ENCODE results near the gene IGF2BP1.
"Not testable (repeated sequence)": the region's sequence is repeated elsewhere in the genome, so short reads cannot be mapped to it uniquely, and the experiment has no call there.

IGF2BP1 gene

DNA sequence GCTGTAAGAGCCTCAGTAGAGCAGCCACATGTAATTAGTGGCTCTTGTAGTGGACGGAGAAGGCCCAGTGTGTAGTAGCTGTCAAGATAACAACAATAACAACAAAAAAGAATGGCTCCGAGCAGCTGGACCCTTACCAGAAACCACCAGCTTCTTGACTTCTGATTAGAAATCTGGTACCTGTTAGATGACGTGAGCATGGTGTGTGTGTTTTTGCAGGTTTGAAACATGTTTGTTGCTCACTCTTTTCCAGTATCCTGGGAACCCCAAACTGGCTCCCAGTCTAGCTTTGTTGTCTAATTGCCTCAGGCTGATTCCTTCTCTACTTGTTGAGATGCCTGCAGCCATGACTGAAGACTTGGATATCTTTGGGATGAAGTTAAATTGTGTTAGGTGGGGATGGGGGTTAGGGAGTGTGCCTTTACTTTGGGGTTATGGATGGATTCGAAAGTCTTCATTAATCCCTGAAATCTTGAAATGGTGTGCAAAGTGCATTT is 21.0 kb downstream of the IGF2BP1 start:
- H3K27ac ChIP-seq (ENCODE audit: low read depth, low read length) = no peak overlapping the region
- H3K27me3 ChIP-seq (ENCODE audit: control insufficient read depth in 1 of 2, insufficient read depth in 2 of 2, low read length in 2 of 2) = peaks cover 25 to 29% of the 10 kb centered on the region in 2 donors

GRCh38 chr17:49018748-49019147 is 21.6 kb downstream of the IGF2BP1 start:
- H3K9ac ChIP-seq (ENCODE audit: low read depth in 1 of 2, low read length in 2 of 2) = no peak overlapping the region
- H3K9me3 ChIP-seq (ENCODE audit: control insufficient read depth in 1 of 2, low read length in 2 of 2) = no peaks in the 10 kb centered on the region
- no peak overlapping the region for H3K27ac ChIP-seq (ENCODE audit: low read depth, low read length)
- peaks cover 25 to 26% of the 10 kb centered on the region in 2 donors for H3K27me3 ChIP-seq (ENCODE audit: control insufficient read depth in 1 of 2, insufficient read depth in 2 of 2, low read length in 2 of 2)
- H3K4me3 ChIP-seq (ENCODE audit: low read depth in 1 of 2, low read length in 2 of 2) = no peak overlapping the region
- peaks cover 11 to 13% of the 10 kb centered on the region in 2 donors for H3K4me1 ChIP-seq (ENCODE audit: control insufficient read depth in 1 of 2, insufficient read depth in 2 of 2, low read length in 2 of 2)
- H3K36me3 ChIP-seq (ENCODE audit: control insufficient read depth in 1 of 2, insufficient read depth in 2 of 2, low read length in 2 of 2) = no peaks in the 10 kb centered on the region

More for the DNA sequence above, 21.0 kb downstream of the IGF2BP1 start:
- Histone ChIP-seq H3K4me3 (ENCODE audit: low read depth in 1 of 2, low read length in 2 of 2) (no peak overlapping the region), H3K9me3 (ENCODE audit: control insufficient read depth in 1 of 2, low read length in 2 of 2) (no peaks in the 10 kb centered on the region), H3K9ac (ENCODE audit: low read depth in 1 of 2, low read length in 2 of 2) (no peak overlapping the region), H3K4me1 (ENCODE audit: control insufficient read depth in 1 of 2, insufficient read depth in 2 of 2, low read length in 2 of 2) (peaks cover 11 to 15% of the 10 kb centered on the region in 2 donors), H3K36me3 (ENCODE audit: control insufficient read depth in 1 of 2, insufficient read depth in 2 of 2, low read length in 2 of 2) (no peaks in the 10 kb centered on the region)

DNA sequence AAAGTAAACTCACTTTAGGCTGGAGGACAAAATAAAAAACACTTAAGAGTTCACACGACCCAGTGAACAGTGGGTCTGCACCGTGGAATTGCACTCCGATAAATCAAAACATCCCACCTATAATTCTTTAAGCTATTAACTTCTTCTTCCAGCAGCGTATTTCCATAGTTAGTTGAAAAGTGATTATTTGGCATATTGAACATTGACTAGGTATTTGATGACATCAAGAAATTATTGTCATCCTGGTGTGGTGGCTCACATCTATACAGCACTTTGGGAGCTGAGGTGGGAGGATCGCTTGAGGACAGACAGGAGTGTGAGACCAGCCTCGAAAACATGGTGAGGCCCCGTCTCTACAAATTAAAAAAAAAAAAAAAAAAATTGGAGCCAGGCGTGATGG is 23.4 kb downstream of the IGF2BP1 start:
- H3K4me1 ChIP-seq (ENCODE audit: control insufficient read depth in 1 of 2, insufficient read depth in 2 of 2, low read length in 2 of 2) = peaks cover 7 to 11% of the 10 kb centered on the region in 2 donors
- no peaks in the 10 kb centered on the region for H3K36me3 ChIP-seq (ENCODE audit: control insufficient read depth in 1 of 2, insufficient read depth in 2 of 2, low read length in 2 of 2)
- H3K4me3 ChIP-seq (ENCODE audit: low read depth in 1 of 2, low read length in 2 of 2) = no peak overlapping the region
- peaks cover 9 to 13% of the 10 kb centered on the region in 2 donors for H3K27me3 ChIP-seq (ENCODE audit: control insufficient read depth in 1 of 2, insufficient read depth in 2 of 2, low read length in 2 of 2)
- H3K27ac ChIP-seq (ENCODE audit: low read depth, low read length) = no peak overlapping the region
- H3K9ac ChIP-seq (ENCODE audit: low read depth in 1 of 2, low read length in 2 of 2) = no peak overlapping the region
- no peaks in the 10 kb centered on the region for H3K9me3 ChIP-seq (ENCODE audit: control insufficient read depth in 1 of 2, low read length in 2 of 2)

- no peaks in the 10 kb centered on the region for H3K9me3 ChIP-seq (ENCODE audit: control insufficient read depth in 1 of 2, low read length in 2 of 2)
- no peak overlapping the region for H3K27ac ChIP-seq (ENCODE audit: low read depth, low read length)
- no peak overlapping the region for H3K9ac ChIP-seq (ENCODE audit: low read depth in 1 of 2, low read length in 2 of 2)
- H3K4me3 ChIP-seq (ENCODE audit: low read depth in 1 of 2, low read length in 2 of 2) = no peak overlapping the region
- no peaks in the 10 kb centered on the region for H3K36me3 ChIP-seq (ENCODE audit: control insufficient read depth in 1 of 2, insufficient read depth in 2 of 2, low read length in 2 of 2)
- H3K4me1 ChIP-seq (ENCODE audit: control insufficient read depth in 1 of 2, insufficient read depth in 2 of 2, low read length in 2 of 2) = peaks cover 7 to 11% of the 10 kb centered on the region in 2 donors
- peaks cover 3 to 7% of the 10 kb centered on the region in 2 donors for H3K27me3 ChIP-seq (ENCODE audit: control insufficient read depth in 1 of 2, insufficient read depth in 2 of 2, low read length in 2 of 2)
These were observed 24.0 kb downstream of the IGF2BP1 start for GRCh38 chr17:49021095-49021767.

- Histone ChIP-seq H3K36me3 (ENCODE audit: control insufficient read depth in 1 of 2, insufficient read depth in 2 of 2, low read length in 2 of 2) (no peaks in the 10 kb centered on the region), H3K27me3 (ENCODE audit: control insufficient read depth in 1 of 2, insufficient read depth in 2 of 2, low read length in 2 of 2) (peaks cover 0 to 4% of the 10 kb centered on the region in 2 donors), H3K27ac (ENCODE audit: low read depth, low read length) (no peak overlapping the region), H3K4me1 (ENCODE audit: control insufficient read depth in 1 of 2, insufficient read depth in 2 of 2, low read length in 2 of 2) (peaks cover 7 to 11% of the 10 kb centered on the region in 2 donors), H3K9ac (ENCODE audit: low read depth in 1 of 2, low read length in 2 of 2) (no peak overlapping the region), H3K4me3 (ENCODE audit: low read depth in 1 of 2, low read length in 2 of 2) (no peak overlapping the region), H3K9me3 (ENCODE audit: control insufficient read depth in 1 of 2, low read length in 2 of 2) (no peaks in the 10 kb centered on the region)
These were observed 24.6 kb downstream of the IGF2BP1 start for GRCh38 chr17:49021768-49022103.

GRCh38 chr17:49022391-49022941 is 25.3 kb downstream of the IGF2BP1 start:
- no peak overlapping the region for H3K9ac ChIP-seq (ENCODE audit: low read depth in 1 of 2, low read length in 2 of 2)
- H3K4me1 ChIP-seq (ENCODE audit: control insufficient read depth in 1 of 2, insufficient read depth in 2 of 2, low read length in 2 of 2) = peaks cover 6 to 7% of the 10 kb centered on the region in 2 donors
- no peak overlapping the region for H3K27ac ChIP-seq (ENCODE audit: low read depth, low read length)
- H3K36me3 ChIP-seq (ENCODE audit: control insufficient read depth in 1 of 2, insufficient read depth in 2 of 2, low read length in 2 of 2) = no peaks in the 10 kb centered on the region
- H3K9me3 ChIP-seq (ENCODE audit: control insufficient read depth in 1 of 2, low read length in 2 of 2) = no peaks in the 10 kb centered on the region
- no peak overlapping the region for H3K4me3 ChIP-seq (ENCODE audit: low read depth in 1 of 2, low read length in 2 of 2)
- H3K27me3 ChIP-seq (ENCODE audit: control insufficient read depth in 1 of 2, insufficient read depth in 2 of 2, low read length in 2 of 2) = peaks cover 0 to 4% of the 10 kb centered on the region in 2 donors

DNA sequence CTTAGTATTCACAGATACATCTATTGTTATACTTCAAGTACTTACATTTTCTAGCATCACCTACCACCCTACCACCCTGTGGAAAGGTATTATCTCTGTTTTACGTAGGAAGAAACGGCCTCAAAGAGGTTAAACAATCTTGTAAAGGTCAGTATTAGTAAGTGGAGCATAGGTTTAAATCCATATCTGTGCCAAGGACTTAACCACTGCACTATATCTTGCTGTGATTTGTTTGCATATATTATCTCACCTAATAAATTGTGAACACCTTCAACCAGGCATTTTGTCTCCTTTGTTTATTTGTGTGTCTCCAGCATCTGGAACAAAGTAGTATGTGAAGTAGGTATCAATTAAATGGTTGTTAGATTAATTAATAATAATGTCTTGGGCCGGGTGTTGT is 27.3 kb downstream of the IGF2BP1 start:
- Histone ChIP-seq H3K4me3 (ENCODE audit: low read depth in 1 of 2, low read length in 2 of 2) (no peak overlapping the region), H3K9me3 (ENCODE audit: control insufficient read depth in 1 of 2, low read length in 2 of 2) (no peaks in the 10 kb centered on the region), H3K9ac (ENCODE audit: low read depth in 1 of 2, low read length in 2 of 2) (no peak overlapping the region), H3K4me1 (ENCODE audit: control insufficient read depth in 1 of 2, insufficient read depth in 2 of 2, low read length in 2 of 2) (peaks cover 3 to 6% of the 10 kb centered on the region in 2 donors), H3K27ac (ENCODE audit: low read depth, low read length) (no peak overlapping the region), H3K27me3 (ENCODE audit: control insufficient read depth in 1 of 2, insufficient read depth in 2 of 2, low read length in 2 of 2) (peaks cover 0 to 4% of the 10 kb centered on the region in 2 donors), H3K36me3 (ENCODE audit: control insufficient read depth in 1 of 2, insufficient read depth in 2 of 2, low read length in 2 of 2) (no peaks in the 10 kb centered on the region)

GRCh38 chr17:49026447-49026846 is 29.3 kb downstream of the IGF2BP1 start:
- H3K4me3 ChIP-seq (ENCODE audit: low read depth in 1 of 2, low read length in 2 of 2); H3K9ac ChIP-seq (ENCODE audit: low read depth in 1 of 2, low read length in 2 of 2); H3K9me3 ChIP-seq (ENCODE audit: control insufficient read depth in 1 of 2, low read length in 2 of 2); H3K27me3 ChIP-seq (ENCODE audit: control insufficient read depth in 1 of 2, insufficient read depth in 2 of 2, low read length in 2 of 2); H3K36me3 ChIP-seq (ENCODE audit: control insufficient read depth in 1 of 2, insufficient read depth in 2 of 2, low read length in 2 of 2); H3K4me1 ChIP-seq (ENCODE audit: control insufficient read depth in 1 of 2, insufficient read depth in 2 of 2, low read length in 2 of 2); H3K27ac ChIP-seq (ENCODE audit: low read depth, low read length): not testable (repeated sequence)

DNA sequence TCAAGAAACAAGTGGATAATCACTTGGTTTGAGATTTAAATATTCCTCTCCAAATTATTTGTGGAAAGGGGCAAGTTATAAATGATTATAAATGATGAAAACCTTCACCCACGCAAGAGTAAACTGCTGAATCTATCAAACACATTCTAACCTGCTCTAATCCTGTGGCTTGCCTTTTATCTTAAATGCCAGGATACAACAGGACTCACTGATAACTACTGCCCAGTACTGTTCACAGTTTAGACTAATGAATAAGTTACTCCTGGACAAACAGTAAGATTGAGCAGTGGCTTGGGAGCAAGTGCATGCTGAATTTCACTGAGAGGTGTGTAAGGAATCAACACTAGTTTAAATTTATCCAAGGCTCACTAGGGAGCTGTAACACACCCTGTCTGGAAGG is 31.1 kb downstream of the IGF2BP1 start:
- Histone ChIP-seq H3K4me3 (ENCODE audit: low read depth in 1 of 2, low read length in 2 of 2) (no peak overlapping the region), H3K9ac (ENCODE audit: low read depth in 1 of 2, low read length in 2 of 2) (no peak overlapping the region), H3K27me3 (ENCODE audit: control insufficient read depth in 1 of 2, insufficient read depth in 2 of 2, low read length in 2 of 2) (peaks cover 0 to 4% of the 10 kb centered on the region in 2 donors), H3K36me3 (ENCODE audit: control insufficient read depth in 1 of 2, insufficient read depth in 2 of 2, low read length in 2 of 2) (no peaks in the 10 kb centered on the region), H3K4me1 (ENCODE audit: control insufficient read depth in 1 of 2, insufficient read depth in 2 of 2, low read length in 2 of 2) (no peaks in the 10 kb centered on the region), H3K27ac (ENCODE audit: low read depth, low read length) (no peak overlapping the region), H3K9me3 (ENCODE audit: control insufficient read depth in 1 of 2, low read length in 2 of 2) (no peaks in the 10 kb centered on the region)

DNA sequence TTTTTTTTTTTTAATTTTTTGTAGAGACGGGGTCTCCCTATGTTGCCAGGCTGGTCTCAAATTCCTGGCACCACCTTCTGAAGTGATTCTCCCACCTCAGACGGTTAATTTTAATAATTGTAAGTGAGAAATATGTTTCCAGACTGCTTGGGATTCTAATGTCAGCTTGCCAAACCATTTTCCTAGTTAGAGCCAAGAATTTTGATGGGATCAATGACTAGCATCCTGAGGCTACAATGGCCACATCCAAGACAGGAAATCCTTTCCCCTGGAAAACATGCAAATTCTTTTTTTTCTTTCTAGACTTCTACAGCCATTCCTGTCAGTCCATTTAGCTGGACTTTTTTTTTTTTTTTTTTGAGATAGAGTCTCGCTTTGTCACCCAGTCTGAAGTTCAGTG is 32.6 kb downstream of the IGF2BP1 start:
- H3K4me1 ChIP-seq (ENCODE audit: control insufficient read depth in 1 of 2, insufficient read depth in 2 of 2, low read length in 2 of 2) = no peaks in the 10 kb centered on the region
- H3K36me3 ChIP-seq (ENCODE audit: control insufficient read depth in 1 of 2, insufficient read depth in 2 of 2, low read length in 2 of 2) = no peaks in the 10 kb centered on the region
- H3K4me3 ChIP-seq (ENCODE audit: low read depth in 1 of 2, low read length in 2 of 2) = no peak overlapping the region

More for the DNA sequence above, 32.6 kb downstream of the IGF2BP1 start:
- Histone ChIP-seq H3K9ac (ENCODE audit: low read depth in 1 of 2, low read length in 2 of 2) (no peak overlapping the region), H3K27me3 (ENCODE audit: control insufficient read depth in 1 of 2, insufficient read depth in 2 of 2, low read length in 2 of 2) (no peaks in the 10 kb centered on the region), H3K9me3 (ENCODE audit: control insufficient read depth in 1 of 2, low read length in 2 of 2) (no peaks in the 10 kb centered on the region), H3K27ac (ENCODE audit: low read depth, low read length) (no peak overlapping the region)
